Measurements from ENCODE around the gene IFT172.
"Not testable (repeated sequence)": the region's sequence is repeated elsewhere in the genome, so short reads cannot be mapped to it uniquely, and the experiment has no call there.

IFT172 gene

GRCh38 chr2:27428213-27428977 is 61.1 kb downstream of the IFT172 start, which contains the start of gene NRBP1:
NRBP1 (plus strand) TSS chr2:27428631; CDS start chr2:27433274, 4,643 bp downstream.
- DNase-seq (ENCODE audit: low read depth), result peak; percentile 82

DNA sequence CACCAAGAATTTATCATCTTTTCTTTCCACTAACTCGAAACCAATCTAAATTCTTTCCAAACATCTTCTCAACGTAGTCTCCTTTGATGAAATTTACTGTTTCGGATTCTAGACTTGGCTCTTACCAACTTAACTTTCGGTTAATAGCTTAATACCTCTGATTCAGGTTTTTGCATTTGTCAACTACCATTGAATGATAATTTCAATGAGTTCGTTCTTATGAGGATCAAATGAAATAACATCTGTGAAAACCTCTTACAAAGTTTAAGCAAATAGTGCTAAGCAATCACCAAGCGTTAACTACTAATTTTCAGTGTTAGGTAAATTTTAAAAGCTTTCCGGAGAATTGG is 61.7 kb downstream of the IFT172 start:
- DNase-seq (ENCODE audit: low read depth), result no peak

DNA sequence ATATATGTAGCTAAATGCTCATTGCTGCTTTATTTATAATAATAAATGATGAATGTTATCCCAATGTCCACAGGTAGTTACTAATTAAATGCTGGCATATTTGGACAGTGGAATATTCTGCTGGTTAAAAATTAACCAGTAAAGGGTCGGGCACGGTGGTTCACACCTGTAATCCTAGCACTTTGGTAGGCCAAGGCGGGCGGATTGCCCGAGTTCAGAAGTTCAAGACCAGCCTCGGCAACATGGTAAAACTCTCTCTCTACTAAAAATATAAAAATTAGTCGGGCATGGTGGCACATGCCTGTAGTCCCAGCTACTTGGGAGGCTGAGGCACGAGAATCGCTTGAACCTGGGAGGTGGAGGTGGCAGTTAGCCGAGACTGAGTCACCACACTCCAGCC is 64.5 kb downstream of the IFT172 start:
- DNase-seq (ENCODE audit: low read depth), result not testable (repeated sequence)

DNA sequence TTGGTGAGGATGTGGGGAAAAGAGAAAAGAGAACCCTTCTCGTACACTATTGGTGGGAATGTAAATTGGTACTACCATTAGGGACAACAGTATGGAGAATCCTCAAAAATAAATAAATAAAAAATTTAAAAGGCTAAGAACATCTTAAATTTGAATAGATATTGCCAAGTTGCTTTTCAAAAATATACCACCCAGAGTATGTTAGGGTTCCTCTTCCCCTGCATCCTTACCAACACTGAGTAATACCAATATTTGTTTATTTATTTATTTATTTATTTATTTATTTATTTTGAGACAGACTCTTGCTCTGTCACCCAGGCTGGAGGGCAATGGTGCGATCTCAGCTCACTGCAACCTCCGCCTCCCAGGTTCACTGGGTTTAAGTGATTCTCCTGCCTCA is 66.6 kb downstream of the IFT172 start:
- no peak for DNase-seq (ENCODE audit: low read depth)

DNA sequence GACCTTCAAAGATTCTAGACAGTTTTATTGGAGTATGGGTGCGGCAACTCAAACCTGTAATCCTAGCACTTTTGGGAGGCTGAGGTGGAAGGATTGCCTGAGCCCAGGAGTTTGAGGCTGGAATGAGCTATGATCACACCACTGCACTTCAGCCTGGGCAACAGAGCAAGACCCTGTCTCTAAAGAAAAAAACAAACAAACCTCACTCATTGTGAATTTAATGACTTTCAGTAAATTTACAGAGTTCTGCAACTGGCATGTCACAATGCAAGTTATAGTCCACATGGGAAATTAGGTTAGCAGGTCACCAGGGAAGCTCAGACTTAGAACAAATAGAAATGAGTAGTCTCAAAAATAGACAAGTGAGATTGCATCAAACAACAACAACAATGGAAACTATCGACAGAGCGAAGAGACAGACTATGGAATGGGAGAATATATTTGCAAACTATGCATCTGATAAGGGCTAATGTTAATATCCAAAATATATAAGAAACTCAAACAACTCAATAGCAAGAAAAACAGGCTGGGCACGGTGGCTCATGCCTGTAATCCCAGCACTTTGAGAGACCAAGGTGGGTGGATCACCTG is 67.8 kb downstream of the IFT172 start:
- DNase-seq (ENCODE audit: low read depth), result no peak

- no peak for DNase-seq (ENCODE audit: low read depth)
These were observed 68.5 kb downstream of the IFT172 start for GRCh38 chr2:27420996-27421395.

DNA sequence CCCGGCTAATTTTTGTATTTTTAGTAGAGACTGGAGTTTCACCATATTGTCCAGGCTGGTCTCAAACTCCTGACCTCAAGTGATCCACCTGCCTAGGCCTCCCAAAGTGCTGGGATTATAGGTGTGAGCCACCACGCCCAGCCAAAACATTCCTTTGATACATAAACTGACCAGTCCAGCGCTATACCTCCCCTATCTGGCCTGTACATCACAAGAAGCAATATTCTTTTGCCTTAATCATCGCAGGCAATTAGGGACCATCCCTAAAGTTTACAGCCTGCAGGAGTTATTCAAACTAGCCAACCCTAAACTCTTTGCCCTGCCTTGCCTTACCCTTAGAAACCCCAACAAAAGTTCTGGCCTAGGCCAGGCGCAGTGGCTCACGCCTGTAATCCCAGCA is 73.4 kb downstream of the IFT172 start:
- DNase-seq (ENCODE audit: low read depth), result no peak

DNA sequence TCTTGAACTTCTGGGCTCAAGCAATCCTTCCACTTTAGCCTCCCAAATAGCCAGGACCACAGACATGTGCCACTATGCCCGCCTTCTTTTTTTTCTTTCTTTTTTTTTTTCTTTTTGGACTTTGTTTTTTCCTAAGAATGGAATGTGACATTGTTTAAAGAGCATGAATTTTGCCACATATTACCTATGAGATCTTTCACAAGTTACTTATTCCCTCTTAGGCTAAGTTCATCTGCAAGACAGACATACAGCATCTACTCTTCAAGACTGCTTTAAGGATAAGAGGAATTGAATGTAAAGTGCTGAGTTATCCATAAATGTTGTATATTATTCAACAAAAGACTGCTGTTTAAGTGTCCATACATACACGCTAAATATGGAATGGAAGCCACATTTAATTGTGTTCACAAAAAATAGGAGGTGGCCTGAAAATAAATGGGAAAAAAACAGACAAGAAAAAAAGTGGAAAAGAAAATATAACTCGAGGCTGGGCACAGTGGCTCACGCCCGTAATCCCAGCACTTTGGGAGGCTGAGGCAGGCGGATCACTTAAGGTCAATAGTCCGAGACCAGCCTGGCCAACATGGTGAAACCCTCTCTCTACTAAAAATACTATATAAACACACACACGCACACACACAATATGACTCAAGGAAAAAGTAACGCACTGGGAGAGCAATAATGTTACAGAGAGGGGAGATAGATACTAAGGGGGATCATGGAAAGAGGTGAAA is 77.0 kb downstream of the IFT172 start:
- no peak for DNase-seq (ENCODE audit: low read depth)

DNA sequence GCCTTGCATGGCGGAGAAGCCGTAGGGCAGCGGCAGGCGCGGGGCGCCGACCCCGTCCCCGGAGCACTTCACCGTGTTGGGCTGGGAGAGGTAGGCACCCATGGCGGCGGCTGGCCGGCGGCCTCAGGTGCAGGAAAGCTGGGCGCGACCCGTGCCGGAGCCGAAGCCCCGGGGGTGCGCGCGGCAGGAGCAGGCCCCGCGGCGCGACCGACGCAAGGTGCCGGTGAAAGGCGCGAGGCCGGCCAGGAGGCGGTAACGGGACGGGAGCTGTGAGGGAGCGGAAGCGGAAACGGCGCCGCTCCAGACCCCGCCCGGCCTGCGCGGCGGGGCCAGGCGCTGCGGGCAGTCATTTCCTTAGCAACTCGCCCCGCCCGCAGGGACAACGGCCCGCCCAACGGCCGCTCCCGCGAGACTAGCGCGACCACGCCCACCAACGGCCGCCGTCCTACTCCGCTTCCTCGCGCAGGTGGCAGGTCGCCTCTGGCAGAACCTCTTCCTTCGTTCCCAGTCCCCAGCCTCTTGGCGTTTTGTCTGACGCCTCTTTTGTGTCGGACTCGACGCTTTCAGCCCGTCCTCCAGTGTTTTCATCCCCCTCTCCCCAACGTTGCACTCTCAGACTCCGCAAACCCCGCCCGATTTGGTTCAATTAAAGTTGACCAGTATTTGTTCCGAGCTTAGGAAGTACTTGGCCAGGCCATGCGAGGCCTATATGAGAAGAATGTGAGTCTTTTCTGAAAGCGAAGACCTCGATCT is 80.0 kb downstream of the IFT172 start, which contains the start of gene PPM1G:
Gene PPM1G (minus strand): TSS at position 271 of the 753 bp plus-strand sequence. CDS start 169 bp downstream, at position 102.
- peak; percentile 90 for DNase-seq (ENCODE audit: low read depth)

GRCh38 chr2:27408601-27409320 is 80.8 kb downstream of the IFT172 start:
- no peak for DNase-seq (ENCODE audit: low read depth)

DNA sequence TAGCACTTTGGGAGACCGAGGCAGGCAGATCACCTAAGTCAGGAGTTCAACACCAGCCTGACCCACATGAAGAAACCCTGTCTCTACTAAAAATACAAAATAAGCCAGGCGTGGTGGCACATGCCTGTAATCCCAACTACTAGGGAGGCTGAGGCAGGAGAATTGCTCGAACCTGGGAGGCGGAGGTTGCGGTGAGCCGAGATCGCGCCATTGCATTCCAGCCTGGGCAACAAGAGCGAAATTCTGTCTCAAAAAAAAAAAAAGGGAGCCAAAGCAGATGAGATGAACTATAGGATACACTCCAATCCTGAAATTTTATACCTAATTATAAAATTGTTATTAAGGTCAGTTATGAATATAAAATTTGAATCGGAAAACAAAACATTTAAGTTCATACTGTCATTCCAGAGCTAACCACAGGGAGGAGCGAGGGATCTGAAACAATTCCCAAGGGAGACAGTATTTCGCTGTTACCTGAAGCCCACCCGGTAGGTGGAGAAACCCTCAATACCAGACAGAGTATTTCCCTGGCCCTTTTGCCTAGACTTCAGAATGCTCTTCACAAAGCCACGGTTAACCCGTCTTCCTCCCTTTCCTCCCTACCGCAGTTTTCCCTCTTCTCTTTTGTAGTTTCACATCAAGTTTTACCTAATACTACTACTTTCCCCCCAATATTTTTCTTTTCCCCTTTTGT is 81.6 kb downstream of the IFT172 start:
- no peak for DNase-seq (ENCODE audit: low read depth)

- DNase-seq (ENCODE audit: low read depth), result no peak
These were observed 89.0 kb downstream of the IFT172 start for GRCh38 chr2:27400348-27401135.

DNA sequence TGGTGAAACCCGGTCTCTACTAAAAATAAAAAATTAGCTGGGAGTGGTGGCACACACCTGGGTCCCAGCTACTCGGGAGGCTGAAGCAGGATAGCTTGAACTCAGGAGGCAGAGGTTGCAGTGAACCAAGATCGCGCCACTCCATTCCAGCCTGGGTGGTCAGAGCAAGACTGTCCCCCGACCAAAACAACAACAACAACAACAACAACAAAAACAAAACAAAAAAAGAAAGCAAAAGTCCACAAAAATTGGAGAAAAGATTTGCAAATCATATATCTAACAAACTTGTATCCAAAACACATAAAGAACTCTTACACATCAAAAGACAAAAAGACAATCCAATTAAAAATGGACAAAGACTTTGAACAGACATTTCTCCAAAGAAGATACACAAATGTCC is 90.6 kb downstream of the IFT172 start:
- DNase-seq (ENCODE audit: low read depth), result no peak

Measured in T-helper 22 cell (primary cell).